ENCODE data around the gene FBXW8. TPM values are rescaled to one million over a fixed set of nuclear protein-coding genes. Genes with fewer than 3 reads are reported as not detected.

The FBXW8 gene
- total RNA-seq, 1 experiment from 2014 or later = 12.1 TPM

GRCh38 chr12:117079487-117079886 is 168.7 kb downstream of the FBXW8 start:
- H3K79me2 ChIP-seq (ENCODE audit: low read length) = no peaks in the 10 kb centered on the region
- CTCF ChIA-PET = no interaction called here
- no peaks in the 10 kb centered on the region for H3F3A ChIP-seq (ENCODE audit: low read length, unreplicated experiment)
- intact Hi-C loops (cut with micrococcal nuclease) = no loop called here
- TF ChIP-seq CTCF (conservative IDR thresholded peaks at IDR 0.05; ENCODE audit: low read depth, low read length) (no peak), EZH2phosphoT487 (IDR thresholded peaks at IDR 0.05; ENCODE audit: borderline replicate concordance, low read length) (no peak), EZH2 (IDR thresholded peaks at IDR 0.05; ENCODE audit: low read length, unreplicated experiment) (no peak)
- ATAC-seq (no peak), DNase-seq (no peak)
- H3K4me1 ChIP-seq (ENCODE audit: insufficient read depth, low read length) = no peaks in the 10 kb centered on the region
- H3K27me3 ChIP-seq (ENCODE audit: low read length) = peaks cover 34% of the 10 kb centered on the region
- no TSS peak for BruUV-seq (replicated peaks)
- H2AFZ ChIP-seq (ENCODE audit: low read length) = no peak overlapping the region
- H3K9me3 ChIP-seq (ENCODE audit: low read length) = no peaks in the 10 kb centered on the region
- H3K9ac ChIP-seq (ENCODE audit: low read length) = no peak overlapping the region
- no peaks in the 10 kb centered on the region for H3K36me3 ChIP-seq (ENCODE audit: low read depth, low read length)
- H4K20me1 ChIP-seq (ENCODE audit: low read length) = no peaks in the 10 kb centered on the region
- no peak overlapping the region for H3K27ac ChIP-seq (ENCODE audit: low read length)
- no peak overlapping the region for H3K4me2 ChIP-seq (ENCODE audit: low read length)
- POLR2A ChIA-PET (ENCODE audit: unreplicated experiment) = no interaction called here
- no peak overlapping the region for H3K4me3 ChIP-seq (ENCODE audit: low read length)
- H3K9me2 ChIP-seq (replicated peaks; ENCODE audit: low read length) = no peaks in the 10 kb centered on the region

GRCh38 chr12:117080661-117081144 is 170.0 kb downstream of the FBXW8 start:
- Histone ChIP-seq H3K9me2 (replicated peaks; ENCODE audit: low read length) (no peaks in the 10 kb centered on the region), H3K27me3 (ENCODE audit: low read length) (peaks cover 44% of the 10 kb centered on the region), H3K36me3 (ENCODE audit: low read depth, low read length) (no peaks in the 10 kb centered on the region), H3K9ac (ENCODE audit: low read length) (no peak overlapping the region), H3K4me2 (ENCODE audit: low read length) (no peak overlapping the region), H3K9me3 (ENCODE audit: low read length) (no peaks in the 10 kb centered on the region), H3K27ac (ENCODE audit: low read length) (no peak overlapping the region), H2AFZ (ENCODE audit: low read length) (no peak overlapping the region), H3K79me2 (ENCODE audit: low read length) (no peaks in the 10 kb centered on the region), H3F3A (ENCODE audit: low read length, unreplicated experiment) (no peaks in the 10 kb centered on the region), H3K4me3 (ENCODE audit: low read length) (no peak overlapping the region), H4K20me1 (ENCODE audit: low read length) (no peaks in the 10 kb centered on the region), H3K4me1 (ENCODE audit: insufficient read depth, low read length) (no peaks in the 10 kb centered on the region)
- BruUV-seq (replicated peaks) = no TSS peak
- no peak for ATAC-seq
- ChIA-PET CTCF (no interaction called here), POLR2A (ENCODE audit: unreplicated experiment) (no interaction called here)
- intact Hi-C loops (cut with micrococcal nuclease) = no loop called here
- TF ChIP-seq EZH2phosphoT487 (IDR thresholded peaks at IDR 0.05; ENCODE audit: borderline replicate concordance, low read length) = no peak
- TF ChIP-seq EZH2 (IDR thresholded peaks at IDR 0.05; ENCODE audit: low read length, unreplicated experiment) = no peak
- TF ChIP-seq CTCF (conservative IDR thresholded peaks at IDR 0.05; ENCODE audit: low read depth, low read length) = no peak
- no peak for DNase-seq

Other genes with a start within 250 kb of the FBXW8 start
- gene SPRING1, start 172.9 kb upstream of the FBXW8 start, total RNA-seq (2014; rRNA removed) = 33.4 and 45.2 TPM in 2 replicates
- 12.6 and 15.8 TPM in 2 replicates for gene RNFT2, start 172.6 kb upstream of the FBXW8 start, total RNA-seq (2014; rRNA removed)
- gene HRK, start 29.5 kb upstream of the FBXW8 start, total RNA-seq (2014; rRNA removed) = 0.33 and 0.58 TPM in 2 replicates
- gene TESC, start 188.5 kb downstream of the FBXW8 start, total RNA-seq (2014; rRNA removed) = 0.75 and 2.1 TPM in 2 replicates